Measurements from ENCODE around the gene CDYL.

DNA sequence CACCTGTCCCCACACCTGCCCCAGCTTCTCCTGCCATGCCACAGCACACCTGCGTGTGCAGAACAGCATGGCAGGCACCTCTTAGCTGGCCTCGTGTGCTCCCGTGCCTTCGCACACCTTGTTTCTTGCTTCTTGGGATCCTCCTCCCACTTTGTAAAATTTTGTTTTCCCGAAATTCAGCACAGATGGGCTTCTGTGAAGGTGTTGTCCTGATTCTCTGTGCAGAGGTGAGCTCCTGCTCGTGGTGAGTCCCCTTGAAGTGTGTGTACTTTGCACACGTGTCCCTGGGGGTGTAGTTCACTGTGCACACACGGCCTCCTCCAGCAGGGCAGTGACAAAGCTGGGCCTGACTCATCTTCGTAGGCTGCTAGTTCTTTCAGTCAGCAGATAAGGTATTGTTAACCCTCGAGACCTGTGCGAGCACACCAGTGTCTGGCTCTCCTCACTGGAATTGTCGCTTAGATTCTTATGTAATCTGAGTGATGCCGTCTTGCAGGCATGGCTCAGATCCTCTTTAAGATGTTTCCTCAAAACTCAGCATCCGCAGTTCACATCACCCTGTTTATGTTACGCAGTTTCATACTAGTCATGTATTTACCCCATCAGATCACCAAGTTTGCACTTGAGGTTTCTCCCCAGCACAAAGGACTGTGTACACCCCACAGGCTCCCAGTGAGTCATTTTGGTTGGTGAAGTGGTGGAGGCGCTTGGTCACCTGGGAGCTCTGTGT lies 77.7 kb downstream of the CDYL start:
- TF ChIP-seq CTCF (IDR thresholded peaks at IDR 0.05) (no peak), EP300 (IDR thresholded peaks at IDR 0.05) (no peak)
